HEK293 (cell line): ENCODE measurements around the gene GSG1L.

Experiments
- ATF2 ChIP-seq: fragments of 450-650 bp; formaldehyde crosslinking; IDR thresholded peaks from 2 replicates; pipeline ENCODE4 v1.5.1; 2016; ENCODE audit warnings: missing biosample characterization, missing genetic modification characterization, low read depth
- KLF1 ChIP-seq: fragments of 450-650 bp; formaldehyde crosslinking; IDR thresholded peaks from 2 replicates; pipeline ENCODE4 v1.5.1; 2016; ENCODE audit warnings: missing biosample characterization, missing genetic modification characterization
- KLF16 ChIP-seq: fragments of 450-650 bp; formaldehyde crosslinking; IDR thresholded peaks from 2 replicates; pipeline ENCODE4 v1.5.1; 2017; ENCODE audit warnings: missing biosample characterization, missing genetic modification characterization
- SALL2 ChIP-seq: fragments of 450-650 bp; formaldehyde crosslinking; IDR thresholded peaks from 2 replicates; pipeline ENCODE4 v1.5.0; 2017; ENCODE audit warnings: missing biosample characterization, mild to moderate bottlenecking, missing genetic modification characterization, borderline replicate concordance
- SP2 ChIP-seq: fragments of 450-650 bp; formaldehyde crosslinking; IDR thresholded peaks from 2 replicates; pipeline ENCODE4 v1.5.1; 2016; ENCODE audit warnings: missing biosample characterization, missing genetic modification characterization
- ZNF146 ChIP-seq: fragments of 450-650 bp; formaldehyde crosslinking; IDR thresholded peaks from 2 replicates; pipeline ENCODE4 v1.5.1; 2016; ENCODE audit warnings: missing biosample characterization, missing genetic modification characterization
- ZNF426 ChIP-seq: fragments of 450-650 bp; formaldehyde crosslinking; IDR thresholded peaks from 2 replicates; pipeline ENCODE4 v1.5.1; 2017; ENCODE audit warnings: missing biosample characterization, missing genetic modification characterization, mild to moderate bottlenecking, inconsistent platforms, moderate library complexity
- TF ChIP-seq, protein P1 (sequence below): fragments of 450-650 bp; formaldehyde crosslinking; IDR thresholded peaks from 2 replicates; pipeline ENCODE4 v1.5.1; 2016; ENCODE audit warnings: missing biosample characterization, missing genetic modification characterization
- TF ChIP-seq, protein P2 (sequence below): fragments of 450-650 bp; formaldehyde crosslinking; optimal IDR thresholded peaks from 2 replicates; pipeline ENCODE3; 2016; ENCODE audit warnings: missing biosample characterization, mild to moderate bottlenecking, missing genetic modification characterization

DNA sequence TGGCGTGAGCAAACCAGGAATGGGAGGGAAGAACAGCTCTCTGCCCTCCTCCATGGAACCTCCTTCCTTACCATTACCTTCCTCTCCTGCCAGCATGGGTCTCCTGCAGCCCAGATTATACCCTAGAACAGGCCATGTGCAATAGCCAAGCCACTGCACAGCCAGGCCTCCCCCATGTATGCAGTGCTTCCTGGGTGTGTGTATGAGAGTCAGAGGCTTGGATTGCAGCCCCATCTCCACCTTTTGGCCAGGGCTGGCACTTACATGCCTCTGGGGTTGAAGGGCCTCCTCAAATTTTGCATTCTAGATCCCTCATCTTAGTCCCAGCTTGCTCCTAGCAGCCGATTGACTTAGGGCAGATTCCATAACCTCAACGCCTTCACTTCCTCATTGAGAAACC, 133.7 kb downstream of the GSG1L start:
- TF ChIP-seq ATF2 (no peak), KLF16 (no peak), ZNF426 (tag by site-specific recombination) (no peak), KLF1 (tag by site-specific recombination) (no peak), ZNF146 (tag by site-specific recombination) (no peak), SALL2 (no peak), SP2 (no peak)
- TF ChIP-seq, protein P1, sequence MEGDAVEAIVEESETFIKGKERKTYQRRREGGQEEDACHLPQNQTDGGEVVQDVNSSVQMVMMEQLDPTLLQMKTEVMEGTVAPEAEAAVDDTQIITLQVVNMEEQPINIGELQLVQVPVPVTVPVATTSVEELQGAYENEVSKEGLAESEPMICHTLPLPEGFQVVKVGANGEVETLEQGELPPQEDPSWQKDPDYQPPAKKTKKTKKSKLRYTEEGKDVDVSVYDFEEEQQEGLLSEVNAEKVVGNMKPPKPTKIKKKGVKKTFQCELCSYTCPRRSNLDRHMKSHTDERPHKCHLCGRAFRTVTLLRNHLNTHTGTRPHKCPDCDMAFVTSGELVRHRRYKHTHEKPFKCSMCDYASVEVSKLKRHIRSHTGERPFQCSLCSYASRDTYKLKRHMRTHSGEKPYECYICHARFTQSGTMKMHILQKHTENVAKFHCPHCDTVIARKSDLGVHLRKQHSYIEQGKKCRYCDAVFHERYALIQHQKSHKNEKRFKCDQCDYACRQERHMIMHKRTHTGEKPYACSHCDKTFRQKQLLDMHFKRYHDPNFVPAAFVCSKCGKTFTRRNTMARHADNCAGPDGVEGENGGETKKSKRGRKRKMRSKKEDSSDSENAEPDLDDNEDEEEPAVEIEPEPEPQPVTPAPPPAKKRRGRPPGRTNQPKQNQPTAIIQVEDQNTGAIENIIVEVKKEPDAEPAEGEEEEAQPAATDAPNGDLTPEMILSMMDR (tag by site-specific recombination), result no peak
- TF ChIP-seq, protein P2, sequence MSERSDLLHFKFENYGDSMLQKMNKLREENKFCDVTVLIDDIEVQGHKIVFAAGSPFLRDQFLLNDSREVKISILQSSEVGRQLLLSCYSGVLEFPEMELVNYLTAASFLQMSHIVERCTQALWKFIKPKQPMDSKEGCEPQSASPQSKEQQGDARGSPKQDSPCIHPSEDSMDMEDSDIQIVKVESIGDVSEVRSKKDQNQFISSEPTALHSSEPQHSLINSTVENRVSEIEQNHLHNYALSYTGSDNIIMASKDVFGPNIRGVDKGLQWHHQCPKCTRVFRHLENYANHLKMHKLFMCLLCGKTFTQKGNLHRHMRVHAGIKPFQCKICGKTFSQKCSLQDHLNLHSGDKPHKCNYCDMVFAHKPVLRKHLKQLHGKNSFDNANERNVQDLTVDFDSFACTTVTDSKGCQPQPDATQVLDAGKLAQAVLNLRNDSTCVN, result no peak
